Endothelial cell of umbilical vein (primary cell): ENCODE data around the gene FAM217A. TPM values are rescaled to one million over a fixed set of nuclear protein-coding genes. Genes with fewer than 3 reads are reported as not detected.

Source experiments
- BruUV-seq: library from RNA; stranded (reverse); fragments of 400-500 nt; replicated peaks from 2 replicates; lab custom pipeline; 2021; lab: Mats Ljungman, UMichigan
- CTCF ChIA-PET: fragments of 300-600, 350-600 bp; sonication (Branson Sonifier 250); formaldehyde crosslinking; loops from one replicate; lab custom pipeline; 2021; ENCODE audit warnings: antibody characterized with exemption, inconsistent platforms; lab: Charles Lee
- POLR2A ChIA-PET: fragments of 300-600, 350-600 bp; sonication (Branson Sonifier 250); formaldehyde crosslinking; loops from one replicate; lab custom pipeline; 2021; ENCODE audit warnings: antibody characterized with exemption, inconsistent platforms; lab: Charles Lee
- DNase-seq: peaks from one replicate; pipeline ENCODE4 v3.0.0-alpha.2; 2011; ENCODE audit warnings: low read depth, low spot score
- FAIRE-seq: peaks from 2 replicates; lab custom pipeline; 2011; peaks lifted over from hg19 to GRCh38; lab: Jason Lieb, UNC
- H2AFZ ChIP-seq: 2 replicates; pipeline ENCODE4 v1.6.0; 2012; ENCODE audit warnings: low read depth, low read length, control low read depth, inconsistent platforms
- H3K27ac ChIP-seq: 2 replicates; pipeline ENCODE4 v1.5.1; 2011; ENCODE audit warnings: low read depth, mild to moderate bottlenecking, control low read depth, low read length, moderate library complexity; ENCODE audit not compliant: insufficient read depth
- H3K27me3 ChIP-seq, 2 experiments: 2 replicates each; pipeline versions ENCODE4 v1.6.0 to v1.6.1; 2011; ENCODE audit warnings: low read length in 2 of 2, mixed read lengths in 1 of 2; ENCODE audit not compliant: control insufficient read depth in 2 of 2, insufficient read depth in 2 of 2
- H3K36me3 ChIP-seq, 2 experiments: 2 replicates in 1 of 2; 3 replicates in 1 of 2; pipeline ENCODE4 v1.5.1; 2011; ENCODE audit warnings: low read length in 2 of 2, mild to moderate bottlenecking in 1 of 2, moderate library complexity in 1 of 2; ENCODE audit not compliant: control insufficient read depth in 2 of 2, insufficient read depth in 2 of 2; ENCODE audit errors: extremely low read depth in 1 of 2
- H3K4me1 ChIP-seq: 3 replicates; pipeline ENCODE4 v1.5.1; 2011; ENCODE audit warnings: mild to moderate bottlenecking, low read length; ENCODE audit not compliant: control insufficient read depth, insufficient read depth; ENCODE audit errors: extremely low read depth
- H3K4me2 ChIP-seq: 2 replicates; pipeline ENCODE4 v1.6.1; 2011; ENCODE audit warnings: low read length, control low read depth, mixed read lengths; ENCODE audit not compliant: insufficient read depth
- H3K4me3 ChIP-seq, 3 experiments: fragments of 200-600 bp in 1 of 3; sonication (generic), shearing (Covaris generic) in 1 of 3; replicated peaks in 1 of 3; 2 replicates each; pipeline ENCODE4 v1.5.1; 2011 to 2016; ENCODE audit warnings: control low read depth in 3 of 3, low read length in 3 of 3, mild to moderate bottlenecking in 2 of 3, inconsistent platforms in 1 of 3, low read depth in 1 of 3, moderate library complexity in 1 of 3; ENCODE audit not compliant: insufficient read depth in 1 of 3
- H3K79me2 ChIP-seq: 2 replicates; pipeline ENCODE4 v1.6.0; 2012; ENCODE audit warnings: low read length, inconsistent platforms; ENCODE audit not compliant: control insufficient read depth, insufficient read depth
- H3K9ac ChIP-seq: replicated peaks from 2 replicates; pipeline ENCODE3; 2011; ENCODE audit warnings: low read length, control low read depth; ENCODE audit not compliant: insufficient read depth; ENCODE audit errors: extremely low read depth
- H3K9me1 ChIP-seq: replicated peaks from 3 replicates; pipeline ENCODE4 v1.6.0; 2011; ENCODE audit warnings: mild to moderate bottlenecking, low read length; ENCODE audit not compliant: control insufficient read depth, insufficient read depth; ENCODE audit errors: extremely low read depth
- H3K9me3 ChIP-seq: replicated peaks from 2 replicates; pipeline ENCODE4 v1.5.1; 2012; ENCODE audit warnings: low read length, inconsistent platforms; ENCODE audit not compliant: control insufficient read depth, insufficient read depth
- H4K20me1 ChIP-seq: replicated peaks from 2 replicates; pipeline ENCODE3; 2011; ENCODE audit warnings: mild to moderate bottlenecking, low read length; ENCODE audit not compliant: control insufficient read depth, insufficient read depth; ENCODE audit errors: extremely low read depth
- MYC ChIP-seq: IDR thresholded peaks from one replicate; pipeline ENCODE4 v1.6.1; 2011; ENCODE audit warnings: mild to moderate bottlenecking, low read depth, low read length
- POLR2AphosphoS5 ChIP-seq: IDR thresholded peaks from 2 replicates; pipeline ENCODE4 v1.6.1; 2012; ENCODE audit warnings: low read depth, mild to moderate bottlenecking, control low read depth, low read length, moderate library complexity; ENCODE audit not compliant: insufficient read depth
- dilution Hi-C: fragments of 300-500 bp; cut with MboI; formaldehyde crosslinking; loops from one replicate; pipeline ENCODE4 v1.15.0; 2019; ENCODE audit warnings: low sequenced_read_pairs; ENCODE audit not compliant: extremely low pct_ligation_motif_present
- intact Hi-C: fragments of 100-400 bp; cut with micrococcal nuclease; formaldehyde crosslinking; loops from one replicate; pipeline ENCODE4 v1.10.0; 2022
- polyA plus RNA-seq, 4 experiments: library from polyadenylated mRNA; depleted of rRNA in 3 of 4; stranded (reverse) in 3 of 4; unstranded in 1 of 4; fragments of >200 nt; gene quantifications; 2 replicates each; pipeline versions ENCODE4 v1.2.1 to v1.2.3, GENCODE V29; 2011 to 2012; ENCODE audit warnings: missing spikeins in 1 of 4
- total RNA-seq: library from RNA; stranded (reverse); gene quantifications from 2 replicates; pipeline ENCODE4 v1.2.3, GENCODE V29; 2021

The FAM217A gene
- total and polyA plus RNA-seq, 2 donors (not counting 3 experiments of a cell fraction or from before 2014, with no cell fraction given): not detected

DNA sequence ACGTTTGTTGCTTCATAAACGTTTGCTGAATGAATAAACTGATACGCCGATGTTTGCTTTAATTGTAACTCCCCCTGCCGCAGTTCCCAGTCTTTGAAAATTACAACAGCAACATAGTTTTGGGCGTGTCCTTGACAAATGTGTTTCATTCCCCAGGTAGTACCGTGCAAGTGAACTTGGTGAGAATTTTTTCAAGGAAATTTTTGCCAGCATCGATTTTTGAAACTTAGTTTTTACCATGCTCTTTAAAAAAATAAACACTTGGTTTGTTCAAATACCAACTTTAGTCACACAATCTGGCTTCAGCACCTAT lies 60.1 kb downstream of the FAM217A start:
- no peaks in the 10 kb centered on the region for H4K20me1 ChIP-seq
- H3K27me3 ChIP-seq: no peaks in the 10 kb centered on the region
- H3K9me1 ChIP-seq: no peaks in the 10 kb centered on the region
- H3K9me3 ChIP-seq: no peaks in the 10 kb centered on the region
- H3K4me1 ChIP-seq: peaks cover 29% of the 10 kb centered on the region
- peak overlapping the region; percentile 93 for H3K9ac ChIP-seq
- no peaks in the 10 kb centered on the region for H3K36me3 ChIP-seq
- H3K4me2 ChIP-seq: peak overlapping the region; percentile 92
- peak; percentile 9 for TF ChIP-seq POLR2AphosphoS5
- TF ChIP-seq MYC: no peak
- FAIRE-seq (no peak), DNase-seq (no peak)
- peak overlapping the region; percentile 81 for H2AFZ ChIP-seq
- CTCF ChIA-PET: interaction anchor here (1.3 to 2.4 kb wide), 7 partner anchors 10 to 286 kb away, joined by 3 to 14 read pairs (median 6); partner anchors contain the start of gene FAM50B
- peak overlapping the region; percentile 50 to 92 (median 85) for H3K4me3 ChIP-seq
- H3K79me2 ChIP-seq: peaks cover 52% of the 10 kb centered on the region
- intact Hi-C loops (loop anchor here (5.0 kb wide), 2 partner anchors 902 to 952 kb away; partner anchors contain the start of genes BPHL and RIPK1), dilution Hi-C loops (no loop called here)
- POLR2A ChIA-PET: interaction anchor here (1.7 kb wide), 1 partner anchor 117 kb away, joined by 5 read pairs; the partner anchor contains the start of gene ECI2
- H3K27ac ChIP-seq: peak overlapping the region; percentile 93
- BruUV-seq: no TSS peak

Other genes with a start within 250 kb of the FAM217A start
- gene FAM50B, start 229.8 kb downstream of the FAM217A start, total RNA-seq: 10.0 and 10.4 TPM in 2 replicates
- 13.9 and 14.1 TPM in 2 replicates for gene FAM50B, start 229.8 kb downstream of the FAM217A start, polyA plus RNA-seq
- gene ECI2, start 56.4 kb upstream of the FAM217A start, total RNA-seq: 91.0 and 91.5 TPM in 2 replicates
- gene ECI2, start 56.4 kb upstream of the FAM217A start, polyA plus RNA-seq: 28.3 and 33.5 TPM in 2 replicates